ENCODE data around the gene DSC2.

The DSC2 gene

GRCh38 chr18:31120594-31120993 is 18.4 kb upstream of the DSC2 start:
- Histone ChIP-seq H3K27ac (ENCODE audit: low read depth, low read length) (no peak overlapping the region), H3K36me3 (ENCODE audit: control insufficient read depth in 5 of 5, insufficient read depth in 5 of 5, low read length in 5 of 5) (no peaks in the 10 kb centered on the region), H3K9ac (ENCODE audit: low read length in 5 of 5) (no peak overlapping the region), H3K27me3 (ENCODE audit: control insufficient read depth in 5 of 5, insufficient read depth in 4 of 5, low read length in 5 of 5) (no peaks in the 10 kb centered on the region), H3K9me3 (ENCODE audit: control insufficient read depth in 5 of 5, low read length in 5 of 5) (no peaks in the 10 kb centered on the region), H3K4me3 (ENCODE audit: low read depth in 1 of 5, low read length in 5 of 5) (no peak overlapping the region), H3K4me1 (ENCODE audit: control insufficient read depth in 5 of 5, insufficient read depth in 5 of 5, low read length in 5 of 5) (no peaks in the 10 kb centered on the region)

DNA sequence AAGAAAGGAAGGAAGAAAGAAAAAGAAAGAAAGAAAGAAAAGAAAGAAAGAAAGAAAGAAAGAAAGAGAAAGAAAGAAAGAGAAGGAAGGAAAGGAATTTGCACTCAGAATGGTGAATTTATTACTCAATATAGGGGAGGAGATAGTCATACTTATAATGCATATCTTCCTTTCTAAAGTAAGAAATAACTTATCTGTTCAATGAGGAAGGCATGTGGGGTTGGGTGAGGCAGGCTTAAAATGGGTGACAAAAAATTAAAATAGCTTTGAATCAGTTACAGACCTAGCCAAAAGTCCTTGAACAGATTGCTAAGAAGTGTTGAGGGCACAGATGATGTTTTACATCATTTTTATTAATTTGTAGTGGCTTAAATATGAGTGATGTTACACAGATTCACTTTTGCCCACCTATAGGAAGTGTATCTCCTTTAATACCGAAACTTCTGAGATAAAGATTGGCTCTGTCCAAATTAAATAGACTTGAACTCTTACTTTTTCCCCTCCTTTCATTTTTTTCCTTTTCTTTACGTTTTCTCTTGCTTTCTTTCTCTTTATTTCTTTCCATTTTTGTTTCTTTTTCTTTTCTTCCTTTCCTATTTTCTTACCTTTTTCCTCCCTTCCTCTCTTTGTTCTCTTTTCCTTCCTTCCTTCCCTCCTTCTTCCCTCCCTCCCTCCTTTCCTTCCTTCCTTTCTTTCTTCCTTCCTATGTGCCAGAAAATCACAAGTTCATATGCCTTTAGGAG is 14.8 kb upstream of the DSC2 start:
- no peak overlapping the region for H3K9ac ChIP-seq (ENCODE audit: low read length in 5 of 5)
- no peaks in the 10 kb centered on the region for H3K36me3 ChIP-seq (ENCODE audit: control insufficient read depth in 5 of 5, insufficient read depth in 5 of 5, low read length in 5 of 5)
- H3K9me3 ChIP-seq (ENCODE audit: control insufficient read depth in 5 of 5, low read length in 5 of 5) = no peaks in the 10 kb centered on the region
- H3K4me1 ChIP-seq (ENCODE audit: control insufficient read depth in 5 of 5, insufficient read depth in 5 of 5, low read length in 5 of 5) = no peaks in the 10 kb centered on the region
- H3K27me3 ChIP-seq (ENCODE audit: control insufficient read depth in 5 of 5, insufficient read depth in 4 of 5, low read length in 5 of 5) = no peaks in the 10 kb centered on the region
- no peak overlapping the region for H3K27ac ChIP-seq (ENCODE audit: low read depth, low read length)
- no peak overlapping the region for H3K4me3 ChIP-seq (ENCODE audit: low read depth in 1 of 5, low read length in 5 of 5)

DNA sequence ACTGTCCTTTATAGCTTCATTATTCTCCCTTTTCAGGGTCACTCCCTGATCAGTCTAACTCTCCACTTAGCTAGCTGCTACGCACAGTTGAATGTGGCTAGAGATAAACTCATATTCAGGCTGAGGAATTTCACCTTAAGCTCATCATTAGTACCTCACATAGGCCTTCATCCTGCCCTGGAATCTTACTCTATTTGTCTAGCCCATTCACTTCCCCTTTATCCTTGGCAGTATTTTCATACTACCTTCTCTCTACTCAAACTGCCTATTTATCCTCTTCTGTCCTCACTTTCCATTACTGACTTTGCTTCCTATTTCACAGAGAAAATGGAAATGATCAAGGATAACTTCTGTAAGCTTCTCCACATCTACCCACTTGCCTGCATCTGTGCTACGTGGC is 10.6 kb upstream of the DSC2 start:
- H3K9me3 ChIP-seq (ENCODE audit: control insufficient read depth in 5 of 5, low read length in 5 of 5) = no peaks in the 10 kb centered on the region
- no peak overlapping the region for H3K9ac ChIP-seq (ENCODE audit: low read length in 5 of 5)
- H3K4me3 ChIP-seq (ENCODE audit: low read depth in 1 of 5, low read length in 5 of 5) = no peak overlapping the region
- H3K27ac ChIP-seq (ENCODE audit: low read depth, low read length) = no peak overlapping the region
- H3K27me3 ChIP-seq (ENCODE audit: control insufficient read depth in 5 of 5, insufficient read depth in 4 of 5, low read length in 5 of 5) = no peaks in the 10 kb centered on the region
- no peaks in the 10 kb centered on the region for H3K4me1 ChIP-seq (ENCODE audit: control insufficient read depth in 5 of 5, insufficient read depth in 5 of 5, low read length in 5 of 5)
- no peaks in the 10 kb centered on the region for H3K36me3 ChIP-seq (ENCODE audit: control insufficient read depth in 5 of 5, insufficient read depth in 5 of 5, low read length in 5 of 5)

DNA sequence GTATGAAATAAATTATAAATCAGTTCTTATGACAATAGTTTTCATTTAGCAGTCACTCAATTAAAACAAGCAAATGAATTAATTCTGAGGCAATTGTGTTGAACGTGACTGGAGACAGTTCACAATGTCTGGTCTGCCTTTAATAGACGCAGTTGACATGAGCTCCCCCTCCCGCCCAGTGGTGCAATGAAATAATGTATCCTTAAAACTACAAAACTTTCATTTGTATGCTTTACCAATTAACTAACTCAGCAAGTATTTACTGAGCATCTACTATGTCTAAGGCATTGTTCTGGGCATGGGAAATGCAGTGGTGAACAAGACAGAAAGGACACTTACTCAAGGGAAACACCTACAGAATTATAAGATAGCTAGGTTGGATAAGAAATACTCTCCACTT is 3.5 kb upstream of the DSC2 start:
- Histone ChIP-seq H3K27ac (ENCODE audit: low read depth, low read length) (no peak overlapping the region), H3K9me3 (ENCODE audit: control insufficient read depth in 5 of 5, low read length in 5 of 5) (no peaks in the 10 kb centered on the region)

GRCh38 chr18:31104444-31104843 is 2.2 kb upstream of the DSC2 start:
- H3K9ac ChIP-seq (ENCODE audit: low read length in 5 of 5) = no peak overlapping the region
- H3K4me3 ChIP-seq (ENCODE audit: low read depth in 1 of 5, low read length in 5 of 5) = no peak overlapping the region
- no peaks in the 10 kb centered on the region for H3K36me3 ChIP-seq (ENCODE audit: control insufficient read depth in 5 of 5, insufficient read depth in 5 of 5, low read length in 5 of 5)
- H3K27me3 ChIP-seq (ENCODE audit: control insufficient read depth in 5 of 5, insufficient read depth in 4 of 5, low read length in 5 of 5) = peaks cover 0 to 4% (median 0%) of the 10 kb centered on the region in 5 donors
- H3K27ac ChIP-seq (ENCODE audit: low read depth, low read length) = no peak overlapping the region
- H3K9me3 ChIP-seq (ENCODE audit: control insufficient read depth in 5 of 5, low read length in 5 of 5) = no peaks in the 10 kb centered on the region
- H3K4me1 ChIP-seq (ENCODE audit: control insufficient read depth in 5 of 5, insufficient read depth in 5 of 5, low read length in 5 of 5) = peaks cover 0 to 23% (median 18%) of the 10 kb centered on the region in 5 donors

More for the DNA sequence above, 3.5 kb upstream of the DSC2 start:
- H3K4me1 ChIP-seq (ENCODE audit: control insufficient read depth in 5 of 5, insufficient read depth in 5 of 5, low read length in 5 of 5) = peaks cover 0 to 13% (median 12%) of the 10 kb centered on the region in 5 donors
- no peaks in the 10 kb centered on the region for H3K36me3 ChIP-seq (ENCODE audit: control insufficient read depth in 5 of 5, insufficient read depth in 5 of 5, low read length in 5 of 5)
- H3K4me3 ChIP-seq (ENCODE audit: low read depth in 1 of 5, low read length in 5 of 5) = no peak overlapping the region
- H3K9ac ChIP-seq (ENCODE audit: low read length in 5 of 5) = no peak overlapping the region
- peaks cover 0 to 4% (median 0%) of the 10 kb centered on the region in 5 donors for H3K27me3 ChIP-seq (ENCODE audit: control insufficient read depth in 5 of 5, insufficient read depth in 4 of 5, low read length in 5 of 5)

GRCh38 chr18:31103423-31103822 is 1.2 kb upstream of the DSC2 start:
- H3K9me3 ChIP-seq (ENCODE audit: control insufficient read depth in 5 of 5, low read length in 5 of 5) = no peaks in the 10 kb centered on the region
- peaks cover 0 to 23% (median 18%) of the 10 kb centered on the region in 5 donors for H3K4me1 ChIP-seq (ENCODE audit: control insufficient read depth in 5 of 5, insufficient read depth in 5 of 5, low read length in 5 of 5)
- no peak overlapping the region for H3K4me3 ChIP-seq (ENCODE audit: low read depth in 1 of 5, low read length in 5 of 5)
- H3K9ac ChIP-seq (ENCODE audit: low read length in 5 of 5) = no peak overlapping the region
- H3K36me3 ChIP-seq (ENCODE audit: control insufficient read depth in 5 of 5, insufficient read depth in 5 of 5, low read length in 5 of 5) = no peaks in the 10 kb centered on the region
- no peak overlapping the region for H3K27ac ChIP-seq (ENCODE audit: low read depth, low read length)
- peaks cover 0 to 4% (median 0%) of the 10 kb centered on the region in 5 donors for H3K27me3 ChIP-seq (ENCODE audit: control insufficient read depth in 5 of 5, insufficient read depth in 4 of 5, low read length in 5 of 5)

GRCh38 chr18:31102941-31103340 is 720 bp upstream of the DSC2 start:
- no peak overlapping the region for H3K9ac ChIP-seq (ENCODE audit: low read length in 5 of 5)
- H3K4me3 ChIP-seq (ENCODE audit: low read depth in 1 of 5, low read length in 5 of 5) = no peak overlapping the region

DNA sequence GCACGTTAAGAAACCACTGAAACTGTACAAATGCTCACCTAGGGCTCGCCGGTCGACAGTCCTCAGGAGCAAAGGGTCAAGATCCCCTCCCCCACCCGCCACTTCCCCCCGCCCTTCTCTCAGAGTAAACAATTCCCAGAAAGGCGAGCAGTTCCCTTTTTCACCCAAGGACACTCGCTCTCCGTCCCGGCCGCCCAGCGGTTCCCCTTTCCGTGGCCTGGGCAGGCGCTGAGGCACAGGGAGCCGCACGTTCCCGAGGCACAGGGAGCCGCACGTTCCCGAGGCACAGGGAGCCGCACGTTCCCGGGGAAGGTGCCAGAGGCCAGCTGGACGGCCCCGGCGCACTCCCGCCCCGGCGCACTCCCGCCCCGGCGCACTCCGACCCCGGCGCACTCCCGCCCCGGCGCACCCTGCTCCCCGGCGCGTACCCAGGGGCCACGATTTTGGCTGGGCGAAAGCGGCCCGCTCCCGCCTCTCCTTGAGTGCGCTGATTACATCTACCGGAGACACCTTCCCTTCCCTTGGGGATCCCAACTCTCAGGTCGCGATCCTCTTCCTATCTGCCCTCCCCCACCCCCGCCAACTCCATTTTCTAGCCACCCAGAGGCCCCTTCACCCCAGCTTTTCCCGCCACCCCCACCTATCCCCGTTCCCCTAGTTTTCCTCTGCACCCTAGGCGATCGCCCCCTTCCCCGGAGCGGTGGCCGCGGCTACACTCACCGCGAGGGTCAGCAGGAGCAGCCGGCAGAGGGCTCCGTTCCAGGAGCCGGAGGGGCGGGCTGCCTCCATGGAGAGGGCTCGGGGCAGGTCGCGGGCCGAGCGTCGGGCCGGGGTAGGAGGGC is 817 bp downstream of the DSC2 start:
- peak overlapping the region; percentile 59 for H3K27ac ChIP-seq (ENCODE audit: low read depth, low read length)
- H3K9ac ChIP-seq (ENCODE audit: low read length in 5 of 5) = peak overlapping the region in 4 of 5 donors; percentile 46 to 80 (median 74)

More at GRCh38 chr18:31102941-31103340, 720 bp upstream of the DSC2 start:
- H3K27ac ChIP-seq (ENCODE audit: low read depth, low read length) = no peak overlapping the region
- H3K9me3 ChIP-seq (ENCODE audit: control insufficient read depth in 5 of 5, low read length in 5 of 5) = no peaks in the 10 kb centered on the region
- peaks cover 0 to 4% (median 0%) of the 10 kb centered on the region in 5 donors for H3K27me3 ChIP-seq (ENCODE audit: control insufficient read depth in 5 of 5, insufficient read depth in 4 of 5, low read length in 5 of 5)
- H3K4me1 ChIP-seq (ENCODE audit: control insufficient read depth in 5 of 5, insufficient read depth in 5 of 5, low read length in 5 of 5) = peaks cover 0 to 23% (median 18%) of the 10 kb centered on the region in 5 donors
- no peaks in the 10 kb centered on the region for H3K36me3 ChIP-seq (ENCODE audit: control insufficient read depth in 5 of 5, insufficient read depth in 5 of 5, low read length in 5 of 5)

GRCh38 chr18:31100436-31101182 is 1.6 kb downstream of the DSC2 start:
- H3K27ac ChIP-seq (ENCODE audit: low read depth, low read length) = peak overlapping the region; percentile 59
- peak overlapping the region; percentile 71 to 81 (median 76) for H3K4me3 ChIP-seq (ENCODE audit: low read depth in 1 of 5, low read length in 5 of 5)
- no peaks in the 10 kb centered on the region for H3K36me3 ChIP-seq (ENCODE audit: control insufficient read depth in 5 of 5, insufficient read depth in 5 of 5, low read length in 5 of 5)
- H3K4me1 ChIP-seq (ENCODE audit: control insufficient read depth in 5 of 5, insufficient read depth in 5 of 5, low read length in 5 of 5) = peaks cover 0 to 23% (median 18%) of the 10 kb centered on the region in 5 donors
- peak overlapping the region in 4 of 5 donors; percentile 35 to 68 (median 60) for H3K9ac ChIP-seq (ENCODE audit: low read length in 5 of 5)
- H3K27me3 ChIP-seq (ENCODE audit: control insufficient read depth in 5 of 5, insufficient read depth in 4 of 5, low read length in 5 of 5) = peaks cover 0 to 4% (median 0%) of the 10 kb centered on the region in 5 donors
- no peaks in the 10 kb centered on the region for H3K9me3 ChIP-seq (ENCODE audit: control insufficient read depth in 5 of 5, low read length in 5 of 5)

More for the DNA sequence above, 817 bp downstream of the DSC2 start:
- no peaks in the 10 kb centered on the region for H3K36me3 ChIP-seq (ENCODE audit: control insufficient read depth in 5 of 5, insufficient read depth in 5 of 5, low read length in 5 of 5)
- H3K4me3 ChIP-seq (ENCODE audit: low read depth in 1 of 5, low read length in 5 of 5) = peak overlapping the region; percentile 71 to 81 (median 76)
- no peaks in the 10 kb centered on the region for H3K9me3 ChIP-seq (ENCODE audit: control insufficient read depth in 5 of 5, low read length in 5 of 5)
- H3K27me3 ChIP-seq (ENCODE audit: control insufficient read depth in 5 of 5, insufficient read depth in 4 of 5, low read length in 5 of 5) = peaks cover 0 to 4% (median 0%) of the 10 kb centered on the region in 5 donors
- peaks cover 0 to 23% (median 18%) of the 10 kb centered on the region in 5 donors for H3K4me1 ChIP-seq (ENCODE audit: control insufficient read depth in 5 of 5, insufficient read depth in 5 of 5, low read length in 5 of 5)
